GM23338 (cell line): ENCODE measurements around the gene NNT. TPM values are rescaled to one million over a fixed set of nuclear protein-coding genes. Genes with fewer than 3 reads are reported as not detected.

Experiments used
- ATAC-seq: fragments of 200-7000 bp; cut with Tn5 transposase; 3 replicates; pipeline ENCODE4 v1.9.1; 2020
- DNase-seq: peaks from one replicate; pipeline ENCODE4 v3.0.0-alpha.2; 2015; ENCODE audit warnings: low spot score
- H2AFZ ChIP-seq: fragments of 200-600 bp; sonication (generic); 2 replicates; pipeline ENCODE4 v1.8.0; 2016; ENCODE audit warnings: antibody characterized with exemption, mild to moderate bottlenecking, moderate library complexity
- H3F3A ChIP-seq: fragments of 200-600 bp; sonication (generic); replicated peaks from 2 replicates; pipeline ENCODE4 v1.8.0; 2017; ENCODE audit warnings: antibody characterized with exemption, mixed run types, low read depth
- H3K27ac ChIP-seq: fragments of 200-600 bp; sonication (generic); 2 replicates; pipeline ENCODE4 v1.6.1; 2016; ENCODE audit warnings: low read depth
- H3K27me3 ChIP-seq: fragments of 200-600 bp; sonication (generic); 2 replicates; pipeline ENCODE4 v1.8.0; 2016; ENCODE audit warnings: mild to moderate bottlenecking, mixed run types, moderate library complexity; ENCODE audit not compliant: insufficient read depth
- H3K36me3 ChIP-seq: fragments of 200-600 bp; sonication (generic); 2 replicates; pipeline ENCODE4 v1.8.0; 2016; ENCODE audit warnings: mild to moderate bottlenecking; ENCODE audit not compliant: insufficient read depth
- H3K4me1 ChIP-seq: fragments of 200-600 bp; sonication (generic); 2 replicates; pipeline ENCODE4 v1.8.0; 2016; ENCODE audit warnings: mild to moderate bottlenecking, moderate library complexity; ENCODE audit not compliant: insufficient read depth
- H3K4me2 ChIP-seq: fragments of 200-600 bp; sonication (generic); 2 replicates; pipeline ENCODE4 v1.7.1; 2017; ENCODE audit warnings: mixed run types
- H3K4me3 ChIP-seq: fragments of 200-600 bp; sonication (generic); 2 replicates; pipeline ENCODE4 v1.6.1; 2016; ENCODE audit warnings: mixed run types
- H3K79me2 ChIP-seq: fragments of 200-600 bp; sonication (generic); replicated peaks from 2 replicates; pipeline ENCODE4 v1.8.0; 2017; ENCODE audit warnings: mild to moderate bottlenecking; ENCODE audit not compliant: insufficient read depth
- H3K9me2 ChIP-seq: fragments of 200-600 bp; sonication (generic); 2 replicates; pipeline ENCODE4 v1.8.0; 2017; ENCODE audit not compliant: insufficient read depth
- H4K20me1 ChIP-seq: fragments of 200-600 bp; sonication (generic); replicated peaks from 2 replicates; pipeline ENCODE4 v1.8.0; 2017; ENCODE audit warnings: mild to moderate bottlenecking; ENCODE audit not compliant: insufficient read depth
- H3K27ac Mint-ChIP-seq: 2 replicates; pipeline ENCODE4 v1.8.0; 2020; ENCODE audit warnings: inconsistent platforms, mild to moderate bottlenecking, moderate library complexity, mixed read lengths
- H3K27me3 Mint-ChIP-seq: 3 replicates; pipeline ENCODE4 v1.8.0; 2022; ENCODE audit warnings: low read depth, mild to moderate bottlenecking, moderate library complexity, mixed read lengths, inconsistent platforms; ENCODE audit not compliant: insufficient read depth, poor library complexity
- H3K36me3 Mint-ChIP-seq: 3 replicates; pipeline ENCODE4 v1.8.0; 2021; ENCODE audit warnings: low read depth, mild to moderate bottlenecking, inconsistent platforms, moderate library complexity, mixed read lengths
- H3K4me1 Mint-ChIP-seq: 3 replicates; pipeline ENCODE4 v1.8.0; 2020; ENCODE audit warnings: mild to moderate bottlenecking, inconsistent platforms, mixed read lengths
- H3K4me3 Mint-ChIP-seq: 3 replicates; pipeline ENCODE4 v1.8.0; 2021; ENCODE audit warnings: moderate library complexity, mild to moderate bottlenecking, inconsistent platforms, mixed read lengths
- H3K9me3 Mint-ChIP-seq: 3 replicates; pipeline ENCODE4 v1.8.0; 2020; ENCODE audit warnings: moderate library complexity, mild to moderate bottlenecking, inconsistent platforms, mixed read lengths
- CREB1 ChIP-seq: fragments of 250-450 bp; sonication (Bioruptor Pico); IDR thresholded peaks from 2 replicates; pipeline ENCODE4 v1.5.0; 2020; ENCODE audit warnings: low read depth, mild to moderate bottlenecking, moderate library complexity
- CTCF ChIP-seq, 2 experiments: fragments of 200-600 bp in 1 of 2; sonication (generic) in 1 of 2; conservative IDR thresholded peaks; 2 replicates each; pipeline versions ENCODE4 v1.5.1 to v1.6.1; 2016 to 2017; ENCODE audit warnings: antibody characterized with exemption in 2 of 2, low read depth in 2 of 2, mild to moderate bottlenecking in 2 of 2, moderate library complexity in 1 of 2
- ETS1 ChIP-seq: IDR thresholded peaks from 2 replicates; pipeline ENCODE4 v1.6.1; 2016; ENCODE audit warnings: antibody characterized with exemption
- EZH2 ChIP-seq: fragments of 200-600 bp; sonication (generic); IDR thresholded peaks from one replicate; pipeline ENCODE4 v1.8.0; 2017; ENCODE audit warnings: antibody characterized with exemption, mild to moderate bottlenecking, low read depth; ENCODE audit not compliant: unreplicated experiment
- JUNB ChIP-seq: IDR thresholded peaks from one replicate; pipeline ENCODE4 v1.6.1; 2016; ENCODE audit warnings: antibody characterized with exemption; ENCODE audit not compliant: unreplicated experiment
- NANOG ChIP-seq: IDR thresholded peaks from 2 replicates; pipeline ENCODE4 v1.6.1; 2016; ENCODE audit warnings: antibody characterized with exemption, borderline replicate concordance
- POLR2AphosphoS5 ChIP-seq: IDR thresholded peaks from 2 replicates; pipeline ENCODE4 v1.6.1; 2016; ENCODE audit warnings: antibody characterized with exemption, low read depth
- REST ChIP-seq: IDR thresholded peaks from one replicate; pipeline ENCODE4 v1.6.1; 2018; ENCODE audit warnings: antibody characterized with exemption; ENCODE audit not compliant: unreplicated experiment
- STAT1 ChIP-seq: IDR thresholded peaks from one replicate; pipeline ENCODE4 v1.6.1; 2016; ENCODE audit warnings: antibody characterized with exemption; ENCODE audit not compliant: unreplicated experiment
- ZNF114 ChIP-seq: fragments of 250-450 bp; sonication (Bioruptor Pico); IDR thresholded peaks from 2 replicates; pipeline ENCODE4 v1.5.0; 2020; ENCODE audit warnings: mild to moderate bottlenecking, moderate library complexity
- ZNF462 ChIP-seq: fragments of 250-450 bp; sonication (Bioruptor Pico); IDR thresholded peaks from 2 replicates; pipeline ENCODE4 v1.5.0; 2020; ENCODE audit warnings: mild to moderate bottlenecking, moderate library complexity
- polyA plus RNA-seq: library from polyadenylated mRNA; unstranded; fragments of >200 nt; fragmentation: Nextera tagmentation; extraction: Ambion mirVana; gene quantifications from 2 replicates; pipeline ENCODE4 v1.2.1, GENCODE V29; 2016
- total RNA-seq: library from RNA; depleted of rRNA; stranded (reverse); fragments of >200 nt; shearing (Covaris generic); gene quantifications from 2 replicates; pipeline ENCODE4 v1.2.3, GENCODE V29; 2014

NNT gene
- total and polyA plus RNA-seq, 2 experiments from 2014 or later, result 10.8 to 15.9 TPM

- ATAC-seq, result no peak
- H3K27ac Mint-ChIP-seq, result no peak overlapping the region
- peaks cover 6% of the 10 kb centered on the region; the same call in 1 of the 2 replicates for H3K36me3 ChIP-seq
These were observed 99.3 kb downstream of the NNT start for GRCh38 chr5:43702293-43702692.

More at GRCh38 chr5:43702293-43702692, 99.3 kb downstream of the NNT start:
- Mint-ChIP-seq H3K4me3 (no peak overlapping the region), H3K4me1 (no peaks in the 10 kb centered on the region), H3K27me3 (no peaks in the 10 kb centered on the region), H3K36me3 (peaks cover 3% of the 10 kb centered on the region; the same call in 1 of the 3 replicates), H3K9me3 (peaks cover 3% of the 10 kb centered on the region)
- no peaks in the 10 kb centered on the region for H3F3A ChIP-seq
- H3K9me2 ChIP-seq, result no peaks in the 10 kb centered on the region
- no peaks in the 10 kb centered on the region for H3K79me2 ChIP-seq
- H2AFZ ChIP-seq, result no peak overlapping the region
- no peaks in the 10 kb centered on the region for H3K4me1 ChIP-seq
- no peak overlapping the region for H3K4me3 ChIP-seq
- H3K27ac ChIP-seq, result no peak overlapping the region
- H3K27me3 ChIP-seq, result no peaks in the 10 kb centered on the region
- H3K4me2 ChIP-seq, result no peak overlapping the region
- DNase-seq, result no peak
- no peaks in the 10 kb centered on the region for H4K20me1 ChIP-seq
- TF ChIP-seq EZH2 (no peak), ZNF114 (CRISPR knock-in tag) (no peak), POLR2AphosphoS5 (no peak), NANOG (no peak), CREB1 (CRISPR knock-in tag) (no peak), REST (no peak), JUNB (no peak), STAT1 (no peak), ZNF462 (CRISPR knock-in tag) (no peak), CTCF (conservative IDR thresholded peaks at IDR 0.05; ENCODE audit: low read depth in 2 of 2) (no peak), ETS1 (no peak)
